Ishikawa (cell line): ENCODE results near the gene DPAGT1.

Experiments used
- CREB1 ChIP-seq: IDR thresholded peaks from 2 replicates; pipeline ENCODE4 v1.6.1; 2012; ENCODE audit warnings: low read depth
- RAD21 ChIP-seq: IDR thresholded peaks from 2 replicates; pipeline ENCODE4 v1.6.1; 2012; ENCODE audit warnings: low read depth

DNA sequence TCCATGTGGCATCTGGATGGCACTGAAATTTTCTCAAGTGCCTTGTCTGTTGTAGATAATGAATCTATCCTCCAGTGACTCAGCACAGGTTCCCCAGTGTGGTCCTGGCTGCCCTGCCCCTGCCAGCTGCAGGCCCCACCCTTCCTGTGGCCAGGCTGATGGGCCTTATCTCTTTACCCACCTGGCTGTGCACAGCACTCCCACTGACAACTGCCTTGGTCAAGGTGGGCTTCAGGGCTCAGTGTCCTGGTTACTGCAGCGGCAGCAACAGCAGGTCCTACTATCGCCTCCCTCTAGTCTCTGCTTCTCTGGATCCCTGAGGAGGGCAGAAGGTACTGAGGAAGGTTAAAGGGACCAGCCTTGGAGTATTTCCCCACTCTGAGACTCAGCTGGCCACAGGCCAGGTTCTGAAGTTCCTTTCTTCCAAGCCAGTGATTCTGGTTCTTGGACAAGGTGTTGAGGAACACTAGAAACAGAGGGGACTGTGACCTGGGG, 13.9 kb downstream of the DPAGT1 start:
- TF ChIP-seq CREB1 (no peak), RAD21 (no peak)
